ENCODE data around the gene SPAG7.

DNA sequence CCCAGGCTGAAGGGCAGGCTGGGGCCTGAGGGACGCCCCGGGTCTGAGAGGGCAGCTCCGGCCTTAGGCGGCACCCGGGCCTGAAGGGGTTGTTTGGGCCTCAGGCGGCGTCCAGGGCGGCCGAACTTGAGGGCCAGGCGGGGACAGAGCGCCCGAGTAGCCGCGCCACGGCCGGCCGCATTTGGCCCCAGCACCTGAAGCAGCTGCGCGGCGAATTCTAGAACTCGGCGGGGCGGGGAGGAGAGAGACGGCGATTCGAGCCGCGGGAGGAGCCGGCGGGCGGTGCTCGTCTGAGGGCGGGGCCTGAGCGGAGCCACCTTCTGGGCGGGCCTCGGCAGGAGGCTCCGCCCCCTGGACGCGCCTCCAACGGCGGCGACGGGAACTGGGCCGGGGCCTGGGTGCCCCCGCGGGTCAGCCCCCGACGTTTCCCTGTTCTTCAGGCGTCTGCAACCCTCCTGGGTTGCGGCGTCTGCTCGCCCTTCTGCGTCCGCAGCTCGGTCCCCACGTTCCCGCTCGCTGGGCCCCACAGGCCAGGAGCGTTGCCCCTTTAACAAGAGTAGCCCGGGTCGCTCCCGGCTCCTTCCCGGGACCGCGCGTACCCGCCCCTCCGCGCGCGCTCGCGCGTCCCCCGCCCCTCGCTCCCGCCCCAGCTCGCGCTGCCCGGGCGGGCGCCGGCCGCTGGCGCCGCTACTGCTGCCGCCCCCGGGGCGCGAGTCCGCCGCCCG, 29.8 kb upstream of the SPAG7 start, which contains the start of the genes INCA1 and KIF1C:
- TF ChIP-seq, protein P1, sequence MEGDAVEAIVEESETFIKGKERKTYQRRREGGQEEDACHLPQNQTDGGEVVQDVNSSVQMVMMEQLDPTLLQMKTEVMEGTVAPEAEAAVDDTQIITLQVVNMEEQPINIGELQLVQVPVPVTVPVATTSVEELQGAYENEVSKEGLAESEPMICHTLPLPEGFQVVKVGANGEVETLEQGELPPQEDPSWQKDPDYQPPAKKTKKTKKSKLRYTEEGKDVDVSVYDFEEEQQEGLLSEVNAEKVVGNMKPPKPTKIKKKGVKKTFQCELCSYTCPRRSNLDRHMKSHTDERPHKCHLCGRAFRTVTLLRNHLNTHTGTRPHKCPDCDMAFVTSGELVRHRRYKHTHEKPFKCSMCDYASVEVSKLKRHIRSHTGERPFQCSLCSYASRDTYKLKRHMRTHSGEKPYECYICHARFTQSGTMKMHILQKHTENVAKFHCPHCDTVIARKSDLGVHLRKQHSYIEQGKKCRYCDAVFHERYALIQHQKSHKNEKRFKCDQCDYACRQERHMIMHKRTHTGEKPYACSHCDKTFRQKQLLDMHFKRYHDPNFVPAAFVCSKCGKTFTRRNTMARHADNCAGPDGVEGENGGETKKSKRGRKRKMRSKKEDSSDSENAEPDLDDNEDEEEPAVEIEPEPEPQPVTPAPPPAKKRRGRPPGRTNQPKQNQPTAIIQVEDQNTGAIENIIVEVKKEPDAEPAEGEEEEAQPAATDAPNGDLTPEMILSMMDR (IDR thresholded peaks at IDR 0.05; ENCODE audit: low read depth, low read length, poor library complexity, severe bottlenecking): no peak
- TF ChIP-seq EZH2phosphoT487 (IDR thresholded peaks at IDR 0.05; ENCODE audit: borderline replicate concordance, low read length): no peak
